DMS53 treated with DMSO at 0.1 percent for 48 hours (cell line): ENCODE results near the gene MAGI3.
"Not testable (repeated sequence)": the region's sequence is repeated elsewhere in the genome, so short reads cannot be mapped to it uniquely, and the experiment has no call there.

Experiments used
- DNase-seq: peaks from one replicate; lab custom pipeline; 2025; ENCODE audit not compliant: unreplicated experiment; lab: John Stamatoyannopoulos, UW

Gene MAGI3

DNA sequence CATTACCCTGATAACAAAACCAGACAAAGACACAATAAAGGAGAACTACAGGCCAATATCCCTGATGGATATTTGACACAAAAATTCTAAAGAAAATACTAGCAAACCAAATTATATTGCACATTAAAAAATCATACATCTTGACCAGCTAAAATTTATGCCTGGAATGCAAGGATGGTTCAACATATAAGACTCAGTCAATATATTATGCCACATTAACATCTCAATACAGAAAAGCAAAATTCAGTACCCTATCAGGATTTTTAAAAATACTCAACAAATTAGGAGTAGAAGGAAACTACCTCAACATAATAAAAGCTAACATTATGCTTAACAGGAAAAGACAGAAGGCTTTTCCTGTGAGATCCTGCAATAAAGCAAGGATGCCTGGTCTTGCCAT is 177.1 kb downstream of the MAGI3 start:
- no peak for DNase-seq

DNA sequence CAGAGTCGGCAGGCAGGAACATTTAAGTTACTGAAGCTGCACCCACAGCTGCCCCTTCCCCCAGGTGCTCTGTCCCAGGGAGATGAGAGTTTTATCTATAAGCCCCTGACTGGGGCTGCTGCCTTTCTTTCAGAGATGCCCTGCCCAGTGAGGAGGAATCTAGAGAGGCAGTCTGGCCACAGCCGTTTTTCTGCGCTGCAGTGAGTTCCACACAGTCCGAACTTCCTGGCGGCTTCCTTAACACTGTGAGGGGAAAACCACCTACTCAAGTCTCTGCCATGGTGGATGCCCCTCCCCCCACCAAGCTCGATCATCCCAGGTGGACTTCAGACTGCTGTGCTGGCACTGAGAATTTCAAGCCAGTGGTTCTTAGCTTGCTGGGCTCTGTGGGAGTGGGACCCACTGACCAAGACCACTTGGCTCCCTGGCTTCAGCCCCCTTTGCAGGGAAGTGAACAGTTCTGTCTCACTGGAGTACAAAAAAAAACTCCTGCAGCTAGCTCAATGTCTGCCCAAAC is 185.5 kb downstream of the MAGI3 start:
- not testable (repeated sequence) for DNase-seq

DNA sequence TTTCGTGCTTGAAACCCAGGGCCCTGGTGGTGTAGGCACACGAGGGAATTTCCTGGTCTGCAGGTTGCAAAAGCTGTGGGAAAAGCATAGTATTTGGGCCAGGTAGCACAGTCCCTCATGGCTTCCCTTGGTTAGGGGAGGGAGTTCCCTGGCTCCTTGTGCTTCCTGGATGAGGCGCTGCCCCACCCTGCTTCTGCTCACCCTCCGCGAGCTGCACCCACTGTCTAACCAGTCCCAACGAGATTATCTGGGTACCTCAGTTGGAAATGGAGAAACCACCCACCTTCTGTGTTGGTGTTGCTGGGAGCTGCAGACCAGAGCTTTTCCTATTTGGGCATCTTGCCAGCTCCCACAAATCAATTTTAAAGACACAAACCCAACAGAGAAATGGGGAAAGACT is 186.0 kb downstream of the MAGI3 start:
- no peak for DNase-seq

DNA sequence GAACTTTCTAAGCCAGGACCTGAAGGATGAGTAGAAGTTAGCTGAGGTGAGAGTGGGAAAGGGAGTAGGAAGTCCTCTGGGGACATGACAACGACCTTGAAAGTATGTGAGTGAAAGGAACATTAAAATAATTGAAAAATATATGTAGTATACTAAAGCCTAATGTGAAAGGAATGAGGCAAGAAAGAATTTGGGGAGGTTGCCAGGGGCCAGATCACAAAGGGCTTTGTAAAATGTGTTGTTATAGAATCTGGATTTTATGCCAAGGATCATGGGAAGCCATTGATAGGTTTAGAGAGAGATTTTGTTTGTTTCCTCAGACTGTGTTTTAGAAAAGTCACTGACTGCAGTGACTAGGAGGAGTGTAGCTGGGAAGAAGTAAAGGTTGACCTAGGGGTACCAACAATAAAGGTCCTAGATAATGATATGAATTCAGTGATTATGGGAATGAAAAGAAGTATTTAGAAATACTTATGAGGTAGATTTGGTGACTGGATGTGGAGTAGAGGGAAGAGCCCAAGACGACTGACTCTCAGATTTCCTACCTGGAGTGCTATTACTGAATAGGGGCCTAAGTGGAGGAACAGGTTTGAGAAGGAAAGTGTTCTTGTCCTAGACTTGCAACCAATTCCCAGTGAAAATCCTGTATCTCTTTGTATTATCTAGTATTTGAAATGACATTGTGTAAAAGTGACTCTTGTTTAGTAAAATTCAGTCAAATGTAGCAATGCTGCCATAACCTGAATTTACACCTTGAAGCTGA is 189.1 kb downstream of the MAGI3 start:
- peak; percentile 4 for DNase-seq

DNA sequence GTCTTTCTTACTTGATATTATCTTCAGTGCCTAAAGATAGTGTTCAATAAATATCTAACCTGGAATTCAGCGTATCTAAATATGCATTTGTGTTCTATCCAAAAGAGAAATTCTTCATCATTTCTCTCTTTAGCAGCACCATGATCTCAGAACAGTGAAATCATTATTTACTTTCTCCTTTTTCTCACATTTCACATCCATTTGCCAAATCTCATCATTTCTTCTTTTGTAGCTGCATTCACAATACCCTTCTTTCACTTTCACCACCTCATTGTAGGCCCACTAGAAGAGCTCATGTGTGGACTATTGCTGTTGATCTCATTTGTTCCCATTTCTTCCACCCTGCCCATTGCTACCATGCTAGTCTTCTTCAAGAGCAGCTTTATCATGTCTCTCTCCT is 191.0 kb downstream of the MAGI3 start:
- no peak for DNase-seq

DNA sequence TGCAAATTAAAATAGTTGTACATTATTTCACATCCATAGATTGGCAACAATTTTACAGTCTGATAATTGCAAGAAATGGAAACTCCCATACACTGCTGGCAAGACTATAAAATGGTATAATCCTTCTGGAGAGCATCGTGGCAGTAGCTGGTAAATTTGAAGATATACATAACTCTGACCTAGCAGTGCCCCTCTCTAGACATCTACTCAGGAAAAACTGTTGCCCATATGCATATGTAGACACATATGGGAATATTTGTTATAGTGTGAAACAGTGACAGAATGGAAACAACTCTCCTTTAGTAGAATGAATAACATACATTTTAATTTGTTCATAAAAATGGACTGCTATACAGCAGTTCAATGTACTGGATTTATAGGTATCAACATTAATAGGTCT is 191.8 kb downstream of the MAGI3 start:
- DNase-seq: no peak

DNA sequence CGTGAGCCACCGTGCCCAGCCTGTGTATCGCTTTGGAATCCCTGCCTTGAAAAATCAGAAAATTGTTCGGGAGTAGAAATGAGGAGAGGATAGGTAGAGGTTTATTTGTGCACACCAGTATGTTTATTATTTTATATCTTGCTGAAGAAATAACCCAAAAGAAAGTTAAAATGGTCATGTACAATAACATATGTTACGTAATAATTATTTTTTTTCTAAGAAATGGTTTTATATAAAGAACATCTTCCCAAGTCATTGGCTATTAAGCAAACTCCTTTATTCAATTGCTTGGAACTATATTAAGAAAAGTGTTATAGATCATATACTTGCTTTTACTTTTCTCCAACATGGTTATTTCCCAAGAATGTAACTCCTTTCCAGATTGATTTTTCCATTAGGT is 197.2 kb downstream of the MAGI3 start:
- no peak for DNase-seq

DNA sequence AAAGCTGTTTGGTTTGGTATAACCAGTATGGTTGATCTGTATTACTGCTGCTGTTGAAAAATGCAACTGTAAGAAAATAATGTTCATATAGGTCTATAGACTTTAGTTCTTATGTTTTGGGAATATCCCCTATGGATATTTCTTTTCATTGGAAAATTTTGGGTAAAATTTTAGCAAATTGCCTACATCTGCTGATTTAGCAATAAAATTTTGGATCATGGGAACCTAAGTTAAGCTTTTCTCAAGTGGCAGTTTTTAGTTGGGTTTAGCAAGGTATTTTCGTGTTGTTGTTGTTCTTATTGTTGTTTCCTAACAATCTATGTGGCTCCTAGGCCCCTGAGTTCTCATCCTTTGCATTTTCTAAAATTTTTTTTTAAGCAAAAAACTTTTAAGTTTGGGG is 201.9 kb downstream of the MAGI3 start:
- DNase-seq: no peak

DNA sequence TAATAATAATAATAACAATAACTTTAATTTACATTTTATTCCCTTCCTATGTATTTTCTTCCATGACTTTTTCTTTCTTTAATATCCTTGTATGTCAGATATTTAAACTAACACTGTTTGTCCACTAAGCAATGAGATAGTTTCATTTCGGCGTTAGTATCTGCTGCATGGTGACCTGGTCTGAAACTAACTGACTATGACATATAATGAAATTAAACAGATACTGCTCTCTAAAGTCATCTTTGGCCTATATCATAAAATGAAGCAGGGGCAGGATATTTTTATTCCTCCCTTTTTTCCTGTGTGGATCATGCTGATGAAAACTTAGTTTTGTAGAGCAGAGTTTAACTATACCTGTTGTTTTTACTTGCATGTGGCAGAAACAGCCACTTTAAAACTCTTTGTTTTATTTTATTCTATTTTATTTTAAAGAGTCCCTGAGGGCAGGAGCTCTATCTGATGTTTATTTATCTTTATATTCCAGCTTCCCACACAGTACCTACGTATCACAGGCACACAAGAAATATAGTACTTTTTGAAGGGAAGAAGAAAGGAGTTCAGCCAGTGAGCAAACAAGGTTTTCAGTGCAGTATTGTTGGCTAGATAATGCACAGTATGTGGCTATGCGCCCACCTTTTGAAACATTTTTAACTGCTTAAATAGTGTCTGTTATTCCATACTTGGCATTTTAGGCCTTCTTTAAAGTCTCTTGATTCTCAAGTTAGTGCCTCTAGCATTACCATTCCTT is 203.4 kb downstream of the MAGI3 start:
- DNase-seq: no peak

DNA sequence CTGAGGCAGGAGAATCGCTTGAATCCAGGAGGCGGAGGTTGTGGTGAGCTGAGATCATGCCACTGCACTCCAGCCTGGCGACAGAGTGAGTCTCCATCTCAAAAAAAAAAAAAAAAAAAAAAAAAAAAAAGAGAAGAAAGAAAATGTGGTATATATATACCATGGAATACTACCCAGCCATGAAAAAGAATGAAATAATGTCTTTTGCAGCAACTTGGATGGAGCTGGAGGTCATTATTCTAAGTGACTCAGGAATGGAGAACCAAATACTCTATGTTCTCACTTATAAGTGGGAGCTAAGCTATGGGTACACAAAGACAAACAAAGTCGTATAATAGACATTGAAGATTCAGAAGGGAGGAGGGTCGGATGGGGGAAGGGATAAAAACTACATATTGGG is 214.2 kb downstream of the MAGI3 start:
- DNase-seq: not testable (repeated sequence)

DNA sequence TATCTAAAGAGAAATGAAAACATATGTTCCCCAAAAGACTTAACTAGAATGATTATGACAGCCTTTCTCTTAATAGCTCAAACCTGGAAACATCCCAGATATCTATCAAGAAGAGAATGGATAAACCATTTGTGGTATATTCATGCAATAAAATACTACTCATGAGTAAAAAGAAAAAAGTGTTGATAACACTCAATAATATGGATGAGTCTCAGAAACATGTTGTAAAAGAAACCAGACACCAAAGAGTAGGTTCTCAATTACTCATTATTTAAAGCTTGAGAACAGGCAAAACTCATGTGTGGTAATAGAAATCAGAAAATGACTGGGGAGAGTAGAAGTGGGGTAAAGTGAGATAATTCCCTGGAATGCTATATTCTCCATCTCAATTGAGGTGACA is 214.8 kb downstream of the MAGI3 start:
- no peak for DNase-seq

DNA sequence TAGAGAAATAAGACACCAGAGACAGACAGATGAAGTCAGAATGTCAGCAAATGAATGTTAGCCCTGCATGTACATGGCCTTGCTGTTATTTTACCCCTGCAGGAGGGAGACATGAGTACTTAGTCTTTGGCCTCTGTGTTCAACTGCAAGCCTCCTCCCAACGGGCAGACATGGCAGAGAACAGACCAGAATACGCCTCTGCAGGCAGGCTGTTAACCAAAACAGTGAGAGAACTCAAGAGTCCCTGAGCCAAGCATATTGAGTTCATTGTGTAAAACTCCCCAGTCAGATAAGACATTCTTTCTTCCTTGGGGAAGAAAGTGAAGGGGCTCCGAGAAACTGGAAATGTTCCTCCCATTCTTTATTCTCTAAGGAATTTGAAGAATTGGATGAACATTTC is 218.1 kb downstream of the MAGI3 start:
- DNase-seq: no peak

DNA sequence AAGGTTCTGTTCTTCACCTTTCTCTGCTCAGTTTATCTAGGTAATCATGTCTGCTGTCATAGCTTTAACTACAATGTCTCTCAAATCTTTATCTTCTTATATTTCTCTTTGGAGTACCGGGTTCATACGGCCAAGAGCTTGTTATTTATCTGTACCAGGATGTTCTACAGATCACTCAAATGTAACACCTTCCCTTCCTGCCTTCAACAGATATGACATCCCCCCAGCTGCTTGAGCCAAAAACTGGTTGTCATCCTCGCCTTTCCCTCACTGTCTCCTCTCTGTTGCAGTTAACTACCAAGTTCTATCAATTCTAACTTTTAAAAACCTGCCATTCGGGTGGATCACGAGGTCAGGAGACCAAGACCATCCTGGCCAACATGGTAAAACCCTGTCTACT is 220.1 kb downstream of the MAGI3 start:
- no peak for DNase-seq

DNA sequence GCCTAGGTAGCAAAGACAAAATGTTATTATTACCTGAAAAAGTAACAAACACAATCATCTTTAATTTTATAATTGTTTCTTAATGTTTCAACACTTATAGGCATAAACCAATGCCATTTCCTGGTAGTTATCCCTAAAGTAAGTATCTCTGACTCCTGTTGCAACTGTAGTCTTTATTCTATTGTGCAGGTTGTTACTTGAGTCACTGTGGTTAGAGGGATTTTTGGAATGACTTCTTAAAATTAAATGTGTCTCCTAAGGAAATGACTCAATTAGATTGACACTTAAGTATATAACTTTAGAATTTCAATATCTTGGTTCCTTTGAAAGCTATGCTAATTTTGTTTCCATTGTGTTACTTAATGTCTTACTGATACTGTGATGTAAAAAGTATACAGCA is 225.1 kb downstream of the MAGI3 start:
- DNase-seq: no peak

DNA sequence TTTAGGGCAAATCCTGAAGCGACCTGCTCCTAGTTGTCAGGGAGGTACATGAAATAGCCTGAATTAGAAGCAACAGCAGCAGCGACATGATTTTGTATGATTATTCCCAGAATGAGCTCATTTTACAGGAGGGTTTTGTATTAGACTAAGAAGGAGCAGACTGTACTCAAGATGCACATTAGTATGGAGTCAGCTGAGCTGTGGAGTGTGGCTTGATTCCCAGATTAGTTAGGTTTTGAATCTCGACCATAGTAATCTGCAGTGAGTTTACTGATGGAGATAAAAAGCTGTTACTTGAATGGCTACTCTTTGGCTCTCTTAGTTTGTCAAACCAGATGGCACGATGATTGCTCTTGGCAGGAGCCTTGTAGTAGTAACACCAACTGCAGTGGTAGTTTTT is 225.8 kb downstream of the MAGI3 start:
- DNase-seq: no peak

DNA sequence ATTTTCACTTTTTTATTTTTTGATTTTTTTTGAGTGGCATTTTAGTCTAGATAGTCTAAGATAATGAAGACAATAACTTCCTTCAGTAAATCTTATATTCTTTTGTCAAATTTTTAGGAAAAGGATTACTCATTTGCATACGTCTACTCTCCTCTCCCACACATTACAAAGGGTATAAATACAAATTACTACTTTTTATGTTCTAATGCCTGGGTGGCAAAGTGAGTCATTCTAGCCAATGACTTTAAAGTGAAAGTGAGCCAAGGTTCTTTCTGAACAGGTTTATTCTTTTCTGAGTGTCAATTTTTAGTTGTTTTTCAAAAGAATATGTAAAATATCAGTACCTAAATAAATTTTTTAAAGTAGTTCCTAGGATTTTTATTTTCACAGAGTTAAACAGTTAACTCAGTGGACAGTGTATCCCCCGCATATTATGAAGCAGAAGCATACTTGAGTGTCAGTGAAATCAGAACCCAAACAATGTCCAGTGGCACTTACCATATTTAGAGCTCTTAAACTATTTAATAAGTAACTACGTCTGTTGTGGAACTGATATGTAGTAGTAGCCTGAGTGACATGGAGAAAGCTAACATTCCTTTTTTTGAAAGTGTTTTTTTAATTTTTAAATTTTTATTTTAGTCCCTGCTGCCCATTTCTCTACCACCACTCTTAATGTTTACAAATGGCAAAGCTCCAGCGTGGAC is 227.3 kb downstream of the MAGI3 start:
- DNase-seq: peak; percentile 49

DNA sequence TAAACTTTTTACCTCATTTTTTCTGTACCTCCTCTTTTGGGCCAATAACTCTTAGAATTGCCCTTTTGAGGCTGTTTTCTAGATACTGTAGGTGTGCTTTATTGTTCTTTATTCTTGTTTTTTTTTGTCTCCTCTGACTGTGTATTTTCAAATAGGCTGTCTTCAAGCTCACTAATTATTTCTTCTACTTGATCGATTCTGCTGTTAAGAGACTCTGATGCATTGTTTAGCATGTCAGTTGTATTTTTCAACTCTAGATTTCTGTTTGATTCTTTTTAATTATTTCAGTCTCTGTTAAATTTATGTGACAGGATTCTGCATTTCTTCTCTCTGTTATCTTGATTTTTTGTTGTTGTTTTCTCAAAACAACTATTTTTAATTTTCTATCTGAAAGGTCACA is 238.7 kb downstream of the MAGI3 start:
- DNase-seq: no peak

DNA sequence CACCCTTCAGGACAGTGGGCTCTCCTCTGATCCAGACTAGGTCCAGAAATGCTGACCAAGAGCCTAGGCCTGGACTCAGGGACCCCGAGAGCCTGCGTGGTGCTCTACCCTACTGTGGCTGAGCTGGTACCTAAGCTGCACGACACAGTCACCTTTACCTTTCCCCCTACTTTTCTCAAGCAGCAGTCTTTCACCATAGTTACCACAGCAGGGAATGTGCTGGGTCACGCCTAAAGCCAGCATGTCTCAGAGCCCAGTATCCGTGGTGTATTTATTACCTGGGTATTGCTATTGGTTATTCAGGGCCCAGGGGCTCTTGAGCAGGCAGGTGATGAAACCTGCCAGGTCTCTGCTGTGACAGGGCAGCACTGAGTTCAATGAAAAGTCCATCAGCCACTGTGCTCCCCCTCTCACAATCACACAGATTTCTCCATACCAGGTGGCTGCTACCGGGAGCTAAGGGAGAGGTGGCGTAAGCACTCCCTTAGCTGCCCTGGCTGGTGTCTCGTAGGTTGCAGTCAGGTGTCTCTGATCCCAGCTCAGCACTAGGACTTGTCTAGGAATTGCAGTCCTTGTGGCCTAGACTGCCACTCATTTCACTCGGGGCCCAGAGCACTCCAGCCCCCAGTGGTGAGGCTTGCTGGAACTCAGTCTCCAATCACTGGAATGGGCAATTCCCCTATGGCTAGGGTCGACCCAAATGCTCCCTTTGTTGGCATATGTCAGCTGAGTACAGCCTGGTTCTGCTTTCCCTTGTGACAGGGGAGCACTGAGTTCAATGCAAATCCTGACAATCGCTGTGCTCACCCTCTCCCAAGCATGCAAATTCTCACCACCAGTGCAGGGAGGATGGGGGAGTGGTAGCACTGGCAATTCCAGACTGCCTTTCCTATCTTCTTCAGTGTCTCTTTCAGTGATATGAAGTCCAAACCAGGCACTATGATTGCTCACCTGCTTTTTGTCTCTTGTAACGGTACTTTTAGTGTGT is 240.3 kb downstream of the MAGI3 start:
- no peak for DNase-seq

DNA sequence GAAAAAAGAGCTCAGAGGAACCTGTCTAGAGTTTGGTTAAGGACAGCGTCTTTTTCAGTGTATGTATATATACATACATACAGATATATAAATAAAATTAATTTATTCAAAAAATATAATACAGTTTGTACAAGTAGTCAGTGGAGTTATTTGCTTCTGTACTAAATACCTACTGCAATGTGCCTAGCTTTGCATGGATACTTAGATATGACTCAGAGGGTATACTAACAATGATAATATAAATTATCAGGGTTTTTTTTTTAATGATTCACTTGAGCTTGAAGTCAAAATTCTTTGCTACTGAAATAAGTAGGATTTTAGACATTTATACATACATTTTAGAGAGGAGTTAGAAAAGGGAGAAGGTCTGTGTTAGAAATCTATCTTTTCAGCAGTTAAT is 251.1 kb downstream of the MAGI3 start:
- DNase-seq: no peak

DNA sequence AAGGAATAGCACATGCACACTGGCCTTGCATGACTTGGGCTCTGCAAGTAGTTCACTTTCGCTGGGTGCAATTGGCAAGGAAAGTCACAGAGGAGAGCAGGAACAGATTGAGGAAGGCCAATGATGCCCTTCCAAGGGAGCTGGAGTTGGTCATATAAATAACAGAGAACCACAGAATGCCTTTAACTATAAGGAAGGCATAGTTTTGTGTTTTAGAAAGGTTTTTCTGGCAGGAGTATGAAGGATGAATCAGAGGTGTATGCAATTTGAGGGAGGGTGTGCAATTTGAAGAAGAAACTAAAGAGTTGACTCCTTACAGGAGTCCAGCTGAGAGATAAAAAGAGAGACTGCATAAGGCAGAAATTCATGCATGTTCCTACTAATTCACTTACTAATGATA is 256.8 kb downstream of the MAGI3 start:
- no peak for DNase-seq

DNA sequence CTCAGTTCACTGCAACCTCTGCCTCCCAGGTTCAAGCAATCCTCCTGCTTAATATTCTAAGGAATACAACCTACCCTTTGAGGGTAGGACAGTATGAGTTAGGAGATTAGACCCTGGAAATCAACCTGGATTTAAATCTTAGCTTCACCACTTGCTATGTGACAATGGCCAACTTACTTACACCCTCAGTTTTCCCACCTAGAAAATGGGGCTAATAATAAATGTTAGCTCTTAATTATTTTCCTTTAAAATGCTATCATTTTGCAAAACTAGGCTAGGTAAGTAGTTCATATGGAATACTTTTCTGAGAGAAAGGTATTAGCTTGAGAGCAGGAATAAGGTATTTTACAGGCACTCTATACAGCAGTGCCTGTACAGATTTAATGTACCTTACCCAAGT is 258.2 kb downstream of the MAGI3 start:
- DNase-seq: no peak
